Measurements from ENCODE around the gene PLPP6. TPM values are rescaled to one million over a fixed set of nuclear protein-coding genes. Genes with fewer than 3 reads are reported as not detected.

The PLPP6 gene
- 10 to 100 TPM in 3 of 5 experiments, 1 to 10 TPM in 2; 7.4 to 24.1 (median 10.2) TPM for total RNA-seq
- polyA plus RNA-seq: 1 to 10 TPM; 6.0 to 8.1 TPM
- total RNA-seq: 13.6 reads per million, percentile 42 among the genes with 10 or more reads in this experiment

DNA sequence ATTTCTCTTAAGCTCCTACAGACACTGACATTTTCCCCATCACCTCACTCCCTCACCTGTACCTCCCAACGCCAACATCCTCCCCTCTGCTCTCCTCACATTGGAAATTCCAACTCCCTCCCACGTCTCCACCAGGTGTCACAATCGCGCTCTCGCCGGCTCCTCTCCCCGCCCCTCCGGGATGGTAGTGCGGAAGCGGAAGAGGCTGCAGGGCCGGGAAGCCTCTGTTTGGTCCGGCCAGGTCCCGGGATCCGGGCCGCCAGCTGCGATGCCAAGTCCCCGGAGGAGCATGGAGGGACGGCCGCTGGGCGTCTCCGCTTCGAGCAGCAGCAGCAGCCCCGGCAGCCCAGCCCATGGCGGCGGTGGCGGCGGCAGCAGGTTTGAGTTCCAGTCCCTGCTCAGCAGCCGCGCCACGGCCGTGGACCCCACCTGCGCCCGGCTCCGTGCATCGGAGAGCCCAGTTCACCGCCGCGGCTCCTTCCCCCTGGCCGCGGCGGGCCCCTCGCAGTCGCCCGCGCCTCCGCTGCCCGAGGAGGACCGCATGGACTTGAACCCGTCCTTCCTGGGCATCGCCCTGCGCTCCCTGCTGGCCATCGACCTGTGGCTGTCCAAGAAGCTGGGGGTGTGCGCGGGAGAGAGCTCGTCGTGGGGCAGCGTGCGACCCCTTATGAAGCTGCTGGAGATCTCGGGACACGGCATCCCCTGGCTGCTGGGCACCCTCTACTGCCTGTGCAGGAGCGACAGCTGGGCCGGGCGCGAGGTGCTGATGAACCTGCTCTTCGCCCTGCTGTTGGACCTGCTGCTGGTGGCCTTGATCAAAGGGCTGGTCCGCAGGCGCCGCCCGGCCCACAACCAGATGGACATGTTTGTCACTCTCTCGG lies at the start of gene PLPP6:
TSS of gene PLPP6 (plus strand) at position 187 of the 881 bp plus-strand sequence. CDS start at position 269, 82 bp downstream.
- H3K36me3 Mint-ChIP-seq: peaks cover 0 to 11% (median 5%) of the 10 kb centered on the region in 5 donors
- ATAC-seq (peak; percentile 86), DNase-seq (peak; percentile 55 to 81 (median 76))
- POLR2A ChIA-PET: interaction anchor here (0.7 to 8.8 kb wide), 13 partner anchors 14 to 1136 kb away, joined by 3 to 120 read pairs (median 4); partner anchors contain the start of genes AK3, CDC37L1 and RCL1
- CTCF ChIA-PET: interaction anchor here (0.6 to 1.7 kb wide), 12 partner anchors 8 to 338 kb away, joined by 3 to 5 read pairs (median 4); partner anchors contain the start of genes AK3 and RCL1
- H3K4me3 Mint-ChIP-seq: peak within 1 kb of the TSS; percentile 89 to 98 (median 96)
- Histone ChIP-seq H3K36me3 (ENCODE audit: control insufficient read depth in 2 of 3, insufficient read depth in 3 of 3, low read length in 3 of 3) (no peaks in the 10 kb centered on the region), H3K27me3 (ENCODE audit: control insufficient read depth in 2 of 2, insufficient read depth in 2 of 2, low read length in 2 of 2) (no peaks in the 10 kb centered on the region), H3K4me1 (ENCODE audit: control insufficient read depth in 2 of 2, insufficient read depth in 2 of 2, low read length in 2 of 2) (peaks cover 21 to 50% of the 10 kb centered on the region in 2 donors), H3K27ac (ENCODE audit: low read depth, low read length) (peak within 1 kb of the TSS; percentile 78), H3K9me3 (ENCODE audit: control insufficient read depth in 2 of 3, low read length in 3 of 3) (no peaks in the 10 kb centered on the region), H3K4me3 (ENCODE audit: low read length) (peak within 1 kb of the TSS; percentile 63)
- H3K4me1 Mint-ChIP-seq: peaks cover 41 to 80% (median 64%) of the 10 kb centered on the region in 7 donors
- peak within 1 kb of the TSS; percentile 85 to 98 (median 95) for H3K27ac Mint-ChIP-seq
- intact Hi-C loops (cut with micrococcal nuclease): loop anchor here (1.0 to 10.0 kb wide), 14 partner anchors 17 to 1820 kb away; partner anchors contain the start of genes CDC37L1 (in 2 of the 2), RFX3 (in 2 of the 2), AK3 (in 1 of the 2) and ERMP1 (in 1 of the 2)
- peaks cover 0 to 2% (median 0%) of the 10 kb centered on the region in 11 donors for H3K9me3 Mint-ChIP-seq
- H3K27me3 Mint-ChIP-seq: peaks cover 0 to 12% (median 0%) of the 10 kb centered on the region in 5 donors

DNA sequence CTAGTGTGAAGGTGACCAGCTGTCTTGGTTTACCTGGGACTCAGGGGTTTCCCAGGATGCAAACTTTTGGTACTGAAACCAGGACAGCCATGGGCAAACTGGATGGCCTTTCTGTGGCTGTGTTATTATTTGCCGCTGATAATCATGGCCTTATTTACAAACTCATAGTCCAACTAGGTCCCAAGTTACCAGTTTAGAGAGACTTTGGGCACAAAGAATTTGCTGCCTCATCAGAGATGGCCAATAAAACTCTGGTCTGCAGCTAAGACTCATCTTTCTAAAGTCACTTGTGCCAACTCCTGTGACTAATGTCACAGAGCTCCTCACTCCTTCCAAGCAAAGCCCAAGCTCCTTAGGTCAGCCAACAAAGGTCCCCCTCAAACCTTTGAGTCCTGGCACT lies 47.5 kb upstream of the PLPP6 start:
- no peaks in the 10 kb centered on the region for H3K36me3 ChIP-seq (ENCODE audit: control insufficient read depth in 2 of 3, insufficient read depth in 3 of 3, low read length in 3 of 3)
- CTCF ChIA-PET: interaction anchor here (1.2 to 1.4 kb wide), 2 partner anchors 10 to 25 kb away, joined by 3 to 4 read pairs; no protein-coding TSS in a partner anchor
- POLR2A ChIA-PET: interaction anchor here (0.7 kb wide), 1 partner anchor 22 kb away, joined by 3 read pairs; no protein-coding TSS in a partner anchor
- Mint-ChIP-seq H3K36me3 (peaks cover 0 to 22% (median 0%) of the 10 kb centered on the region in 5 donors), H3K4me1 (peaks cover 0 to 18% (median 15%) of the 10 kb centered on the region in 7 donors), H3K9me3 (peaks cover 0 to 8% (median 3%) of the 10 kb centered on the region in 11 donors), H3K4me3 (no peak overlapping the region), H3K27me3 (peaks cover 0 to 5% (median 0%) of the 10 kb centered on the region in 5 donors), H3K27ac (peak overlapping the region in 2 of 9 donors; percentile 32 to 40)
- intact Hi-C loops (cut with micrococcal nuclease): no loop called here
- H3K4me3 ChIP-seq (ENCODE audit: low read length): no peak overlapping the region
- DNase-seq: no peak
- no peak overlapping the region for H3K27ac ChIP-seq (ENCODE audit: low read depth, low read length)
- H3K9me3 ChIP-seq (ENCODE audit: control insufficient read depth in 2 of 3, low read length in 3 of 3): no peaks in the 10 kb centered on the region
- H3K4me1 ChIP-seq (ENCODE audit: control insufficient read depth in 2 of 2, insufficient read depth in 2 of 2, low read length in 2 of 2): peaks cover 0 to 4% of the 10 kb centered on the region in 2 donors
- no peaks in the 10 kb centered on the region for H3K27me3 ChIP-seq (ENCODE audit: control insufficient read depth in 2 of 2, insufficient read depth in 2 of 2, low read length in 2 of 2)
- no peak for ATAC-seq

DNA sequence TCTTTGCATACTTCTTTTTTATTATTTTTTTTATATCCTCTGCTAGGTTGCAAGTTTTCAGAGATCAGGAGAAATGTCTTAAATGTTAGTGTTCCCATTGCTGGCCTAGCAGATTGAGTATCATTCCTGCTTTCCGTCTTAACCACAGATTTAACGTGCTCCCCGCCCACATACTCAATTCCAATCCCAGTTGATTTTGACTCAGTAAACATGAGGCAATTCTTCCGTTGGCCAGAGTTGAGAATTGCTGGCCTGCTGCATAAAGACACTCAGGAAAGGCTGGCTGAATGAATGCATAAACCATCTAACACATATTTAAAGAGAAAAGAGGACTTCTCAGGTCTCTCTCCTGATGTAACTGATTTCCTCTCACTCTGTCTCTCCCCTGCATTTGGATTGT lies 46.8 kb upstream of the PLPP6 start:
- POLR2A ChIA-PET: interaction anchor here (0.7 kb wide), 1 partner anchor 23 kb away, joined by 3 read pairs; no protein-coding TSS in a partner anchor
- Histone ChIP-seq H3K4me1 (ENCODE audit: control insufficient read depth in 2 of 2, insufficient read depth in 2 of 2, low read length in 2 of 2) (peaks cover 3 to 9% of the 10 kb centered on the region in 2 donors), H3K4me3 (ENCODE audit: low read length) (no peak overlapping the region), H3K36me3 (ENCODE audit: control insufficient read depth in 2 of 3, insufficient read depth in 3 of 3, low read length in 3 of 3) (no peaks in the 10 kb centered on the region), H3K9me3 (ENCODE audit: control insufficient read depth in 2 of 3, low read length in 3 of 3) (no peaks in the 10 kb centered on the region), H3K27me3 (ENCODE audit: control insufficient read depth in 2 of 2, insufficient read depth in 2 of 2, low read length in 2 of 2) (no peaks in the 10 kb centered on the region), H3K27ac (ENCODE audit: low read depth, low read length) (no peak overlapping the region)
- H3K4me1 Mint-ChIP-seq: peaks cover 4 to 25% (median 21%) of the 10 kb centered on the region in 7 donors
- H3K4me3 Mint-ChIP-seq: no peak overlapping the region
- H3K36me3 Mint-ChIP-seq: peaks cover 0 to 28% (median 0%) of the 10 kb centered on the region in 5 donors
- peaks cover 0 to 5% (median 0%) of the 10 kb centered on the region in 5 donors for H3K27me3 Mint-ChIP-seq
- H3K27ac Mint-ChIP-seq: peak overlapping the region in 2 of 9 donors; percentile 3 to 40
- H3K9me3 Mint-ChIP-seq: peaks cover 0 to 8% (median 4%) of the 10 kb centered on the region in 11 donors
- no peak for DNase-seq
- ATAC-seq: no peak
- intact Hi-C loops (cut with micrococcal nuclease): no loop called here
- CTCF ChIA-PET: interaction anchor here (0.6 to 1.4 kb wide), 3 partner anchors 11 to 1047 kb away, joined by 3 to 4 read pairs (median 3); no protein-coding TSS in a partner anchor

DNA sequence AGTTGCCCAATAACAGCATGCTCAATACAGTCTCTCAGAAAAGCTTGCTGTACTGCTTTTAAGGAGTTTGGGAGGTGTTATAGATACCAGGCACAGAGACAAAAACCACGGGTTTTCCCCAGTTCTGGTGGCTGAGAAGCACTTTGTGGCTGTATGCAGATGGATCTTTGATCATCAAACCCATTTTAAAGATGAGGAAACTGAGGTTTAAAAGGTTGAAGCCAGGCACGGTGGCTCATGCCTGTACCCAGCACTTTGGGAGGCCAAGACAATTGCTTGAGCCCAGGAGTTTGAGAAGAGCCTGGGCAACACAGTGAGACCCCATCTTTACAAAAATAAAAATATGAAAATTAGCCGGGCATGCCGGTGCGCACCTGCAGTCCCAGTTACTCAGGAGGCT lies 46.3 kb upstream of the PLPP6 start:
- H3K27me3 Mint-ChIP-seq: peaks cover 0 to 5% (median 0%) of the 10 kb centered on the region in 5 donors
- no peak overlapping the region for H3K4me3 ChIP-seq (ENCODE audit: low read length)
- intact Hi-C loops (cut with micrococcal nuclease): no loop called here
- peak overlapping the region in 2 of 9 donors; percentile 3 to 40 for H3K27ac Mint-ChIP-seq
- H3K27ac ChIP-seq (ENCODE audit: low read depth, low read length): no peak overlapping the region
- H3K9me3 ChIP-seq (ENCODE audit: control insufficient read depth in 2 of 3, low read length in 3 of 3): no peaks in the 10 kb centered on the region
- ATAC-seq (no peak), DNase-seq (no peak)
- peaks cover 7 to 30% (median 26%) of the 10 kb centered on the region in 7 donors for H3K4me1 Mint-ChIP-seq
- H3K27me3 ChIP-seq (ENCODE audit: control insufficient read depth in 2 of 2, insufficient read depth in 2 of 2, low read length in 2 of 2): no peaks in the 10 kb centered on the region
- no peaks in the 10 kb centered on the region for H3K36me3 ChIP-seq (ENCODE audit: control insufficient read depth in 2 of 3, insufficient read depth in 3 of 3, low read length in 3 of 3)
- peaks cover 0 to 8% (median 4%) of the 10 kb centered on the region in 11 donors for H3K9me3 Mint-ChIP-seq
- POLR2A ChIA-PET: no interaction called here
- CTCF ChIA-PET: interaction anchor here (0.6 kb wide), 1 partner anchor 1048 kb away, joined by 3 read pairs; no protein-coding TSS in a partner anchor
- H3K4me1 ChIP-seq (ENCODE audit: control insufficient read depth in 2 of 2, insufficient read depth in 2 of 2, low read length in 2 of 2): peaks cover 4 to 13% of the 10 kb centered on the region in 2 donors
- H3K4me3 Mint-ChIP-seq: no peak overlapping the region
- H3K36me3 Mint-ChIP-seq: peaks cover 0 to 34% (median 2%) of the 10 kb centered on the region in 5 donors

DNA sequence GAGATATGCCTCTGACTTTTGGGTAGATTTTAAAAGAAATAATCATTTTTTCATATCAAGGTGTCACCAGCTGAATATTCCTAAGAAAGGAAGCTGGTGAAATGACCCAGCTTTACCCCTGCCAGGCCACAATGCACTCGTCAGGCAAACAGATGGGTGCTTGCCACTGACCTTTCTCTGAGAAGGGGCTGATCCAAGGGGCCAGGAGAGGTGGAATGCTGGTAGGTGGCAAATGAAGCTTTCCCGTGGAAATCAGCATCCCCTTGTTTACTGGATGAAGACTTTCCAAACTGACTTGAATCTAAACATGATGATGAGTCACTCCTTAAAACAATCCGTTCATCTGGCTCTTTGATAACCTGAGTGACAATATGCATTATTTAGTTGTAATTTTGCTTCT lies 44.3 kb upstream of the PLPP6 start:
- Mint-ChIP-seq H3K4me1 (peaks cover 7 to 32% (median 26%) of the 10 kb centered on the region in 7 donors), H3K4me3 (no peak overlapping the region), H3K27ac (no peak overlapping the region), H3K36me3 (peaks cover 0 to 32% (median 2%) of the 10 kb centered on the region in 5 donors), H3K9me3 (peaks cover 0 to 7% (median 0%) of the 10 kb centered on the region in 11 donors), H3K27me3 (peaks cover 0 to 5% (median 0%) of the 10 kb centered on the region in 5 donors)
- DNase-seq (no peak), ATAC-seq (no peak)
- Histone ChIP-seq H3K36me3 (ENCODE audit: control insufficient read depth in 2 of 3, insufficient read depth in 3 of 3, low read length in 3 of 3) (no peaks in the 10 kb centered on the region), H3K4me1 (ENCODE audit: control insufficient read depth in 2 of 2, insufficient read depth in 2 of 2, low read length in 2 of 2) (peaks cover 4 to 13% of the 10 kb centered on the region in 2 donors), H3K4me3 (ENCODE audit: low read length) (no peak overlapping the region), H3K9me3 (ENCODE audit: control insufficient read depth in 2 of 3, low read length in 3 of 3) (no peaks in the 10 kb centered on the region), H3K27me3 (ENCODE audit: control insufficient read depth in 2 of 2, insufficient read depth in 2 of 2, low read length in 2 of 2) (no peaks in the 10 kb centered on the region), H3K27ac (ENCODE audit: low read depth, low read length) (no peak overlapping the region)
- CTCF ChIA-PET: no interaction called here
- intact Hi-C loops (cut with micrococcal nuclease): no loop called here
- POLR2A ChIA-PET: no interaction called here

DNA sequence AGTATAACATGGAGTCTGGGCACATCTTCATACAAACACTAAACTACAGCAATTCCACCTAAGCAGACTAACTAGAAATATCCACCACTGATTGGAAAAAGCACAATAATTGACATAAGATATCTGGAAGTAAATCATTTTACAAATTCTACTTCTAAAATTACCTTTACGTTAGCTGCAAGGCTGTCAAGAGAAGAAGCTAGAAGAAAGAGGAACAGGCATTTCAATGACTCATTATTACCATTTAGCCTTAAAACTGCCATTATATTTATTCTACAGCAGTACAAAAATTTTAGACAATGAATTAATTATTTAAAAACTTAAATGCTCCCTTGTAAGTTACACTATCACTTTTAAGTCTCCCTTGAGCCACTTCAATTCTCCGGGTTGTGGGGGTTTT lies 43.4 kb upstream of the PLPP6 start:
- POLR2A ChIA-PET: no interaction called here
- H3K36me3 Mint-ChIP-seq: peaks cover 0 to 29% (median 2%) of the 10 kb centered on the region in 5 donors
- H3K27ac ChIP-seq (ENCODE audit: low read depth, low read length): no peak overlapping the region
- DNase-seq: no peak
- no peaks in the 10 kb centered on the region for H3K27me3 ChIP-seq (ENCODE audit: control insufficient read depth in 2 of 2, insufficient read depth in 2 of 2, low read length in 2 of 2)
- no peak overlapping the region for H3K4me3 ChIP-seq (ENCODE audit: low read length)
- H3K9me3 ChIP-seq (ENCODE audit: control insufficient read depth in 2 of 3, low read length in 3 of 3): no peaks in the 10 kb centered on the region
- H3K27ac Mint-ChIP-seq: peak overlapping the region in 2 of 9 donors; percentile 3 to 46
- intact Hi-C loops (cut with micrococcal nuclease): no loop called here
- H3K4me1 ChIP-seq (ENCODE audit: control insufficient read depth in 2 of 2, insufficient read depth in 2 of 2, low read length in 2 of 2): peaks cover 4 to 13% of the 10 kb centered on the region in 2 donors
- no peak for ATAC-seq
- H3K27me3 Mint-ChIP-seq: peaks cover 0 to 5% (median 0%) of the 10 kb centered on the region in 5 donors
- peaks cover 7 to 32% (median 26%) of the 10 kb centered on the region in 7 donors for H3K4me1 Mint-ChIP-seq
- CTCF ChIA-PET: no interaction called here
- H3K36me3 ChIP-seq (ENCODE audit: control insufficient read depth in 2 of 3, insufficient read depth in 3 of 3, low read length in 3 of 3): no peaks in the 10 kb centered on the region
- peaks cover 0 to 7% (median 0%) of the 10 kb centered on the region in 11 donors for H3K9me3 Mint-ChIP-seq
- no peak overlapping the region for H3K4me3 Mint-ChIP-seq

Measured in naive thymus-derived CD4-positive, alpha-beta T cell (primary cell).